ENCODE results near the gene HPCAL1. TPM values are rescaled to one million over a fixed set of nuclear protein-coding genes. Genes with fewer than 3 reads are reported as not detected.

HPCAL1 gene
- total and polyA plus RNA-seq, 3 donors from 2014 or later, result 99.5 to 263 (median 215) TPM

DNA sequence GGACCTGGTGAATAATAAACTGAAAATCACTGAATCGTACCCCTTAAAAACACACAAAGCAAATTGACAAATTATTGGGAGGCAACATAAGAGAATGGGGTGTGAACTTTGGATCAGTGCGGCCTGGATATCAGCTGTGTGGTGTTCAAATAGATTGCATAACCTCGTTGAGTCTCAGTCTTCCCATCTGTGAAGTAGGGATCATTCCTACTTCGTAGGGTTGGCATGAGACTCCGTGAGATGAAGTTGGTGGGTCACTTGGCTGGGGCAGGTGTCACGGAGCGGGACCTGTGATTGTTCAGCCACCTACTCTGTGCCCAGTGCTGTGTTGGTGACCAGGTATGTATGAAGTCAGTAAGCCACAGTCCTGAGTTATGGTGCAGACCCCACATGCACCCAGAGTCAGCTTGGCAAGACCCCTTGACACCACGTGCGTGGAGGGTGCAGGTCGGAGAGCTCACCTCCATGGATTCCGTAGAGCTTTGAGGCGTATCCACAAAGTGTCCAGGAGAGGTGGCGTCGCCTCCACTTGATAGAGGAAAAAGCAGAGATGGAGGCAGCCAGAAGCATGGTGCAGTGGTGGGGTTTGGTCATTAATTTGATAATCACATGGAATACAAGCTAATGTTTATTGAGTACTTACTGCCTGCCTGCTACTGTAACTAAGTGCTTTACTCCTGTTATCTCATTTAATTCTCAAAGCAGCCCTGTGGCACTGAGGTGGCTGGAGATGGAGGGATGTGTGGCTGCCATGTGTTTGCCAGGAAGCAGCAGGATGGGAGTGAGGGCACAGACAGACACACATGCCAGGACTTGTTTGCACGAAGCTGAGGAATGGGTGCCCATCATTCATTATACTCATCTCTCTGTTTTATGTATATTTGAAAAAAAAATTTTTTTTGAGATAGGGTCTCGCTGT lies 35.8 kb downstream of the HPCAL1 start:
- H3K36me3 ChIP-seq (ENCODE audit: low read depth, missing control alignments), result no peaks in the 10 kb centered on the region
- no peak overlapping the region for H3K4me3 ChIP-seq
- H3K4me1 ChIP-seq, result peaks cover 12% of the 10 kb centered on the region
- DNase-seq, result no peak
- TF ChIP-seq, protein P1, sequence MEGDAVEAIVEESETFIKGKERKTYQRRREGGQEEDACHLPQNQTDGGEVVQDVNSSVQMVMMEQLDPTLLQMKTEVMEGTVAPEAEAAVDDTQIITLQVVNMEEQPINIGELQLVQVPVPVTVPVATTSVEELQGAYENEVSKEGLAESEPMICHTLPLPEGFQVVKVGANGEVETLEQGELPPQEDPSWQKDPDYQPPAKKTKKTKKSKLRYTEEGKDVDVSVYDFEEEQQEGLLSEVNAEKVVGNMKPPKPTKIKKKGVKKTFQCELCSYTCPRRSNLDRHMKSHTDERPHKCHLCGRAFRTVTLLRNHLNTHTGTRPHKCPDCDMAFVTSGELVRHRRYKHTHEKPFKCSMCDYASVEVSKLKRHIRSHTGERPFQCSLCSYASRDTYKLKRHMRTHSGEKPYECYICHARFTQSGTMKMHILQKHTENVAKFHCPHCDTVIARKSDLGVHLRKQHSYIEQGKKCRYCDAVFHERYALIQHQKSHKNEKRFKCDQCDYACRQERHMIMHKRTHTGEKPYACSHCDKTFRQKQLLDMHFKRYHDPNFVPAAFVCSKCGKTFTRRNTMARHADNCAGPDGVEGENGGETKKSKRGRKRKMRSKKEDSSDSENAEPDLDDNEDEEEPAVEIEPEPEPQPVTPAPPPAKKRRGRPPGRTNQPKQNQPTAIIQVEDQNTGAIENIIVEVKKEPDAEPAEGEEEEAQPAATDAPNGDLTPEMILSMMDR (IDR thresholded peaks at IDR 0.05), result no peak
- no peak for TF ChIP-seq POLR2A (IDR thresholded peaks at IDR 0.05)
- no peaks in the 10 kb centered on the region for H3K27me3 ChIP-seq
- no peak overlapping the region for H3K27ac ChIP-seq
- WGBS, 2 donors, result 92 to 93% methylated on average over 13 to 16 of the region's 16 CpGs
- intact Hi-C loops (cut with DNase I; ENCODE audit: low total_unique reads), result no loop called here
- H3K9me3 ChIP-seq, result no peaks in the 10 kb centered on the region

GRCh38 chr2:10339647-10340592 lies 37.2 kb downstream of the HPCAL1 start:
- H3K36me3 ChIP-seq (ENCODE audit: low read depth, missing control alignments), result no peaks in the 10 kb centered on the region
- intact Hi-C loops (cut with DNase I; ENCODE audit: low total_unique reads), result no loop called here
- H3K27me3 ChIP-seq, result no peaks in the 10 kb centered on the region
- WGBS, 2 donors, result 93% methylated on average over 16 to 17 of the region's 17 CpGs
- no peak overlapping the region for H3K4me3 ChIP-seq
- DNase-seq, result no peak
- no peaks in the 10 kb centered on the region for H3K9me3 ChIP-seq
- H3K4me1 ChIP-seq, result peaks cover 22% of the 10 kb centered on the region
- no peak for TF ChIP-seq POLR2A (IDR thresholded peaks at IDR 0.05)
- TF ChIP-seq, protein P1 (IDR thresholded peaks at IDR 0.05), result no peak
- H3K27ac ChIP-seq, result no peak overlapping the region

- Histone ChIP-seq H3K9me3 (no peaks in the 10 kb centered on the region), H3K4me1 (peaks cover 22% of the 10 kb centered on the region), H3K27ac (no peak overlapping the region), H3K4me3 (no peak overlapping the region), H3K36me3 (ENCODE audit: low read depth, missing control alignments) (no peaks in the 10 kb centered on the region), H3K27me3 (no peaks in the 10 kb centered on the region)
- WGBS, 2 donors, result 78 to 86% methylated on average over 7 of the region's 7 CpGs
- no peak for DNase-seq
- intact Hi-C loops (cut with DNase I; ENCODE audit: low total_unique reads), result no loop called here
- no peak for TF ChIP-seq POLR2A (IDR thresholded peaks at IDR 0.05)
Observed at GRCh38 chr2:10340593-10340975, 37.9 kb downstream of the HPCAL1 start.

DNA sequence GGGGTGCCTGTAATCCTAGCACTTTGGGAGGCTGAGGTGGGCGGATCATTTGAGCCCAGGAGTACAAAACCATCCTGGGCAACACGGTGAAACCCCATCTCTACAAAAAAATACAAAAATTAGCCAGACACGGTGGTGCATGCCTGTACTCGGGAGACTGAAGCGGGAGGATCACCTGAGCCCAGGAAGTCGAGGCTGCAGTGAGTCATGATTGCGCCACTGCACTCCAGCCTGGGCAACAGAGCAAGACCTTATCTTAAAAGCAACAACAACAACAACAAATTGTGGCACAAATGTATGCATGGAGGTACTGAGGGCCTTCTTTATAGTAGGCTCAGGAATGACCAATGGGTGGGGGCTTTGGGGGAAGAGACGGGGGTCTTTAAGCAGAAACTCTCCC lies 38.5 kb downstream of the HPCAL1 start:
- no peak for DNase-seq
- H3K27ac ChIP-seq, result no peak overlapping the region
- 89% methylated on average over 8 of the region's 8 CpGs for WGBS, 2 donors
- intact Hi-C loops (cut with DNase I; ENCODE audit: low total_unique reads), result no loop called here
- H3K9me3 ChIP-seq, result no peaks in the 10 kb centered on the region
- H3K4me1 ChIP-seq, result peaks cover 22% of the 10 kb centered on the region
- no peak overlapping the region for H3K4me3 ChIP-seq
- no peak for TF ChIP-seq POLR2A (IDR thresholded peaks at IDR 0.05)
- TF ChIP-seq, protein P1 (IDR thresholded peaks at IDR 0.05), result no peak
- H3K27me3 ChIP-seq, result no peaks in the 10 kb centered on the region
- no peaks in the 10 kb centered on the region for H3K36me3 ChIP-seq (ENCODE audit: low read depth, missing control alignments)

Data from testis (tissue), 3 donors.